Panc1 (cell line): ENCODE results near the gene PRKACA. TPM values are rescaled to one million over a fixed set of nuclear protein-coding genes. Genes with fewer than 3 reads are reported as not detected.
A peak's percentile ranks its signal among the peaks of the same experiment; 100 is the strongest.

Source experiments
- ATAC-seq: fragments of 200-7000 bp; cut with Tn5 transposase; 2 replicates; pipeline ENCODE4 v1.9.1; 2020; ENCODE audit warnings: mild to moderate bottlenecking, moderate library complexity
- BruUV-seq: library from RNA; stranded (reverse); fragments of 400-500 nt; replicated peaks from 2 replicates; lab custom pipeline; 2021; lab: Mats Ljungman, UMichigan
- CTCF ChIA-PET: fragments of 300-600 bp; sonication (Branson Sonifier 250); formaldehyde crosslinking; loops from one replicate; lab custom pipeline; 2022; ENCODE audit warnings: antibody characterized with exemption; lab: Charles Lee
- POLR2A ChIA-PET: fragments of 300-600 bp; sonication (Branson Sonifier 250); formaldehyde crosslinking; loops from one replicate; lab custom pipeline; 2022; ENCODE audit warnings: antibody characterized with exemption; lab: Charles Lee
- DNase-seq: peaks from one replicate; pipeline ENCODE4 v3.0.0-alpha.2; 2010; ENCODE audit warnings: low read depth, low spot score
- H3K27ac ChIP-seq: 2 replicates; pipeline ENCODE4 v1.5.1; 2011; ENCODE audit warnings: mild to moderate bottlenecking, low read length, inconsistent platforms
- H3K27me3 ChIP-seq: fragments of 200-500 bp; sonication (Bioruptor generic); 2 replicates; pipeline ENCODE4 v1.6.0; 2014; ENCODE audit warnings: low read length, inconsistent platforms; ENCODE audit not compliant: control insufficient read depth, insufficient read depth
- H3K36me3 ChIP-seq: fragments of 200-500 bp; sonication (Bioruptor generic); 2 replicates; pipeline ENCODE4 v1.5.1; 2014; ENCODE audit warnings: inconsistent platforms, mild to moderate bottlenecking, low read length, moderate library complexity; ENCODE audit not compliant: control insufficient read depth, insufficient read depth
- H3K4me1 ChIP-seq: 2 replicates; pipeline ENCODE4 v1.5.1; 2011; ENCODE audit warnings: inconsistent platforms, mild to moderate bottlenecking, low read length, moderate library complexity; ENCODE audit not compliant: control insufficient read depth, insufficient read depth
- H3K4me3 ChIP-seq, 2 experiments: 2 replicates each; pipeline ENCODE4 v1.5.1; 2011 to 2012; ENCODE audit warnings: low read depth in 2 of 2, low read length in 2 of 2, mild to moderate bottlenecking in 2 of 2, inconsistent platforms in 1 of 2, moderate library complexity in 1 of 2
- H3K9me3 ChIP-seq: fragments of 200-500 bp; sonication (Bioruptor generic); 2 replicates; pipeline ENCODE4 v1.5.1; 2014; ENCODE audit warnings: low read depth, mild to moderate bottlenecking, inconsistent platforms, low read length, moderate library complexity; ENCODE audit not compliant: control insufficient read depth, insufficient read depth
- POLR2AphosphoS5 ChIP-seq: IDR thresholded peaks from 2 replicates; pipeline ENCODE4 v1.6.1; 2012; ENCODE audit warnings: mild to moderate bottlenecking, low read depth, low read length, moderate library complexity
- SIN3A ChIP-seq: IDR thresholded peaks from 2 replicates; pipeline ENCODE4 v1.6.1; 2012; ENCODE audit warnings: low read depth, mild to moderate bottlenecking, low read length, moderate library complexity, borderline replicate concordance; ENCODE audit not compliant: insufficient read depth
- in situ Hi-C: cut with HindIII; loops from 2 replicates; pipeline ENCODE4 v1.10.0; 2016; ENCODE audit warnings: low sequenced_read_pairs, low pct_unique_long_range_greater_than_20kb
- intact Hi-C: fragments of 100-400 bp; cut with micrococcal nuclease; formaldehyde crosslinking; loops from one replicate; pipeline ENCODE4 v1.10.0; 2022; ENCODE audit not compliant: unreplicated experiment
- total RNA-seq: library from RNA; stranded (reverse); gene quantifications from one replicate; pipeline ENCODE4 v1.2.1, GENCODE V29; 2021; ENCODE audit not compliant: unreplicated experiment
- TF ChIP-seq, protein P1 (sequence below): fragments of 450-650 bp; IDR thresholded peaks from 2 replicates; pipeline ENCODE4 v1.5.1; 2017; ENCODE audit warnings: mild to moderate bottlenecking
- TF ChIP-seq, protein P2 (sequence below), 2 experiments: IDR thresholded peaks; 2 replicates each; pipeline ENCODE4 v1.6.1; 2011 to 2012; ENCODE audit warnings: low read depth in 2 of 2, control low read depth in 1 of 2, low read length in 1 of 2, mild to moderate bottlenecking in 1 of 2, moderate library complexity in 1 of 2; ENCODE audit not compliant: insufficient read depth in 1 of 2

The PRKACA gene
- total RNA-seq, 1 experiment from 2014 or later: 70.8 TPM

DNA sequence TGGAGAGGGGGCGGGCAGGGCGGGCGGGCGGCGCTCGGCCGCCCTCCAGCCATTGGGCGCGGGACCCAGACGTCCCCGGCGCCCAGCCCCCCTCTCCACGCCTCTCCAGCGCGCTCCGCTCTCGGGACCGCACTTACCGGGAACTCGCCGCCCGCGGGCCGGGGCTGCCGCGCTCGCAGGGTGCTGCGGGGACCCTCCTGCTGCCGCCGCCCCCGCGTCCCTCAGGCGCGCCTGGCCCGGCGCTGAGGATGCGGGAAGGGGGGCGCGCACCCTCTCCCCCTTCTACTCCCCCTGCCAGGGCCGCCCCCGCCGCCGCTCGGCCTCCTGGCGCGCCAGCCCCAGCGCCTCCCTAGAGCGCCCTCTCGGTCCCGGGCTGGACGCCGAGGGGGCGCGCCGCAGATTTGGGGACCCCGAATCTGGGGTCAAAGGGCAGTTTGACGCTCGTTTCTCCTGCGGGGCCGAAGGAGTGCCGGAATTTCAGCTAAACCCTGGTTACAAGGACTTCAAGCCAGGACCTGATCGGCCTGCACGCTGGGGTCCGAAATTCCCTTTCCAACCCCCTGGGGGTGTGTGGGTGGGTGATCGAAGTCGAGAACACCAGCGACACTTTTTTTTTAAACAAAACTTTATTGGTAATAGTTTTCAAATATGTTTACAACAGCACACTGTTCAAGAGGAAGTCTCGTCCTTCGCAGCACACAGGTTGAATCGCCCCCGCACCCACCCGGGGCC is 26.3 kb downstream of the PRKACA start:
- in situ Hi-C loops: no loop called here
- POLR2A ChIA-PET: no interaction called here
- H3K4me3 ChIP-seq: peak overlapping the region; percentile 64 to 66
- H3K27me3 ChIP-seq: no peaks in the 10 kb centered on the region
- DNase-seq (no peak), ATAC-seq (peak; percentile 88)
- no TSS peak for BruUV-seq
- H3K36me3 ChIP-seq: no peaks in the 10 kb centered on the region; the same call in 1 of the 2 replicates
- TF ChIP-seq, protein P1, sequence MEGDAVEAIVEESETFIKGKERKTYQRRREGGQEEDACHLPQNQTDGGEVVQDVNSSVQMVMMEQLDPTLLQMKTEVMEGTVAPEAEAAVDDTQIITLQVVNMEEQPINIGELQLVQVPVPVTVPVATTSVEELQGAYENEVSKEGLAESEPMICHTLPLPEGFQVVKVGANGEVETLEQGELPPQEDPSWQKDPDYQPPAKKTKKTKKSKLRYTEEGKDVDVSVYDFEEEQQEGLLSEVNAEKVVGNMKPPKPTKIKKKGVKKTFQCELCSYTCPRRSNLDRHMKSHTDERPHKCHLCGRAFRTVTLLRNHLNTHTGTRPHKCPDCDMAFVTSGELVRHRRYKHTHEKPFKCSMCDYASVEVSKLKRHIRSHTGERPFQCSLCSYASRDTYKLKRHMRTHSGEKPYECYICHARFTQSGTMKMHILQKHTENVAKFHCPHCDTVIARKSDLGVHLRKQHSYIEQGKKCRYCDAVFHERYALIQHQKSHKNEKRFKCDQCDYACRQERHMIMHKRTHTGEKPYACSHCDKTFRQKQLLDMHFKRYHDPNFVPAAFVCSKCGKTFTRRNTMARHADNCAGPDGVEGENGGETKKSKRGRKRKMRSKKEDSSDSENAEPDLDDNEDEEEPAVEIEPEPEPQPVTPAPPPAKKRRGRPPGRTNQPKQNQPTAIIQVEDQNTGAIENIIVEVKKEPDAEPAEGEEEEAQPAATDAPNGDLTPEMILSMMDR: peak; percentile 63
- TF ChIP-seq SIN3A: peak; percentile 33; the same call in 1 of the 2 replicates
- no peak; the same call in 1 of the 2 replicates for TF ChIP-seq POLR2AphosphoS5
- peaks cover 4% of the 10 kb centered on the region for H3K4me1 ChIP-seq
- peak overlapping the region; percentile 89 for H3K27ac ChIP-seq
- peaks cover 3% of the 10 kb centered on the region; the same call in 1 of the 2 replicates for H3K9me3 ChIP-seq
- intact Hi-C loops: no loop called here
- CTCF ChIA-PET: no interaction called here

DNA sequence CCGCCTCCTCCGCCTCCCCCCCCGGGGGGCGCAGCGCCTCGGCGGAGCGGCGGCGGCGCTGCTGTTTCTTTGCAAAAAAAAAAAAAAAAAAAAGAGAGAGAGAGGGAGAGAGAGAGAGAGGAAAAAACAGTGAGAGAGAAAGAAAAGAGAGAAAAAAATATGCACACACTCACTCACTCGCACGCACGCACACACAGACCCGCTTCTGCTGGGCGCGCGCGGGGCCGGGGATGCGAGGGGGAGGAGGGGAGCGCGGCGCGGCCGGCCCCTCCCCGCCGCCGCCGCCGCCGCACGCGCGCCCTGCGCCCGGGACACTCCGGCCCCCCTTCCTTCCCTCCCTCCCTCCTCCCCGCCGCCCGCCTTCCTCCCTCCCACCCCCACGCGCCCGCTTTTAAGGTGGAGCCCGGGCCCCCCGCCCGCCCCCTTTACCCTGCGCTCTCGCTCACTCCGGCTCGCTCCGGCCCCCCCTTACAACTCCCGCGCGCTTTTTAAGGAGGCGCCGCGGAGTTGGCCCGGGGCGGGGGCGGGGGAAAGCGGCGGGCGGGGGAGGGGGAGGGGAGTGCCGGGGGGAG is 27.0 kb downstream of the PRKACA start, which contains the start of gene SAMD1:
TSS of gene SAMD1 (minus strand) at position 243 of the 572 bp plus-strand sequence.
- no TSS peak for BruUV-seq
- CTCF ChIA-PET: no interaction called here

More for the DNA sequence above, 27.0 kb downstream of the PRKACA start, which contains the start of gene SAMD1:
- intact Hi-C loops (no loop called here), in situ Hi-C loops (no loop called here)
- DNase-seq: no peak
- Histone ChIP-seq H3K36me3 (no peaks in the 10 kb centered on the region; the same call in 1 of the 2 replicates), H3K4me1 (peaks cover 4% of the 10 kb centered on the region), H3K9me3 (peaks cover 3% of the 10 kb centered on the region; the same call in 1 of the 2 replicates), H3K27ac (peak within 1 kb of the TSS; percentile 89), H3K27me3 (no peaks in the 10 kb centered on the region), H3K4me3 (peak within 1 kb of the TSS; percentile 64 to 66)
- peak; percentile 76 for ATAC-seq
- POLR2A ChIA-PET: no interaction called here
- TF ChIP-seq, protein P2, sequence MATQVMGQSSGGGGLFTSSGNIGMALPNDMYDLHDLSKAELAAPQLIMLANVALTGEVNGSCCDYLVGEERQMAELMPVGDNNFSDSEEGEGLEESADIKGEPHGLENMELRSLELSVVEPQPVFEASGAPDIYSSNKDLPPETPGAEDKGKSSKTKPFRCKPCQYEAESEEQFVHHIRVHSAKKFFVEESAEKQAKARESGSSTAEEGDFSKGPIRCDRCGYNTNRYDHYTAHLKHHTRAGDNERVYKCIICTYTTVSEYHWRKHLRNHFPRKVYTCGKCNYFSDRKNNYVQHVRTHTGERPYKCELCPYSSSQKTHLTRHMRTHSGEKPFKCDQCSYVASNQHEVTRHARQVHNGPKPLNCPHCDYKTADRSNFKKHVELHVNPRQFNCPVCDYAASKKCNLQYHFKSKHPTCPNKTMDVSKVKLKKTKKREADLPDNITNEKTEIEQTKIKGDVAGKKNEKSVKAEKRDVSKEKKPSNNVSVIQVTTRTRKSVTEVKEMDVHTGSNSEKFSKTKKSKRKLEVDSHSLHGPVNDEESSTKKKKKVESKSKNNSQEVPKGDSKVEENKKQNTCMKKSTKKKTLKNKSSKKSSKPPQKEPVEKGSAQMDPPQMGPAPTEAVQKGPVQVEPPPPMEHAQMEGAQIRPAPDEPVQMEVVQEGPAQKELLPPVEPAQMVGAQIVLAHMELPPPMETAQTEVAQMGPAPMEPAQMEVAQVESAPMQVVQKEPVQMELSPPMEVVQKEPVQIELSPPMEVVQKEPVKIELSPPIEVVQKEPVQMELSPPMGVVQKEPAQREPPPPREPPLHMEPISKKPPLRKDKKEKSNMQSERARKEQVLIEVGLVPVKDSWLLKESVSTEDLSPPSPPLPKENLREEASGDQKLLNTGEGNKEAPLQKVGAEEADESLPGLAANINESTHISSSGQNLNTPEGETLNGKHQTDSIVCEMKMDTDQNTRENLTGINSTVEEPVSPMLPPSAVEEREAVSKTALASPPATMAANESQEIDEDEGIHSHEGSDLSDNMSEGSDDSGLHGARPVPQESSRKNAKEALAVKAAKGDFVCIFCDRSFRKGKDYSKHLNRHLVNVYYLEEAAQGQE (IDR thresholded peaks at IDR 0.05; ENCODE audit: insufficient read depth in 1 of 2, low read depth in 2 of 2, low read length in 1 of 2): no peak
- peak; percentile 18; the same call in 1 of the 2 replicates for TF ChIP-seq SIN3A
